ENCODE results near the gene CCDC86.

CCDC86 gene

DNA sequence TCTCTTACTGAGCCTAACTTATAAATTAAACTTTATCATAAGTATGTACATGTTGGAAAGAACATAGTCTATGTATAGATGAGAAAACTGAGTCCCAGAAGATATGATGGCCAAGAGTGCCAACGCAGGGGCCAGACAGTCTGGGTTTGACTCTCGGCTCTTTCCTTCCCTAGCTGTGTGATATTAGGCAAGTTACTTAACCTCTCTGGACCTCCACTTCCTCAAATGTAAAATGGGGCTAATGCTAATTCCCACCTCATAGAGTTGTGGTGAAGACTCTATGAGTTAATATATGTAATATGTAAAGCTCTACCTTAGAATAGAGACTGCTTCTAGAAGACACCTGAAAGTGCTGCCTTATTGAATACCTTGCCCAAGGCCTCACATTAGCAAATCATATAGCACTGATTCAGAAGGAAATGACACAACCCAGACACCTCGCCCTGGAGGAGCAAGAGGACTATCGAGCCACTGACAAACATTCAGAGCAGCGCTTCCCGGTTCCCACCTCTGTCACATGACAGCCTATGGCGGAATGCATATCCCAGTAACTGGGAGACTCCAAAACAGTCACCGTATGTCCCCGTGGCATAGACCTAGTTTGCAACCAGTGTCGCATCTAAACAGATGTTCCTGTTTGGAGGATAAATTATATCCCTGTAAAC, 11.3 kb upstream of the CCDC86 start:
- no peak for FAIRE-seq
- no peak for DNase-seq (ENCODE audit: insufficient read length, low spot score)

DNA sequence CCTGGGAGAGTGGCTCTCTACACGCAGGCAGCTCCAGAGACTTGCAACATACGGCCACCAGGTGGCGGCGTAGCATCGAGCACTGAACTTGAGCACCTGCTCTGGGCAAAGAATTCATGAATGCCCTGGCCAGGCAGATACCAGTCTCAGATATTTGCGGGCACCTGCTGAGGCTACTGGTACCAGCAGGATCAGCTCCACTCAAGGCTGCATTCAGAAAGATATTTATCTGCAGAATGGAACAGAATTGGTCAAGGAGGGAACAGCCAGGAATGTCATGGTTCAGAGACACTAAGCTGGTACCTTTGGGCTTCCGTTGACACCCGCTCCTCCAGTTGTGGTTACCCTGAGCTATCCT, 10.8 kb upstream of the CCDC86 start:
- peak; percentile 80 for DNase-seq (ENCODE audit: insufficient read length, low spot score)

GRCh38 chr11:60831501-60832079, 10.3 kb upstream of the CCDC86 start:
- no peak for FAIRE-seq
- DNase-seq (ENCODE audit: insufficient read length, low spot score), result no peak

More for the DNA sequence above, 10.8 kb upstream of the CCDC86 start:
- peak; percentile 28 for FAIRE-seq

DNA sequence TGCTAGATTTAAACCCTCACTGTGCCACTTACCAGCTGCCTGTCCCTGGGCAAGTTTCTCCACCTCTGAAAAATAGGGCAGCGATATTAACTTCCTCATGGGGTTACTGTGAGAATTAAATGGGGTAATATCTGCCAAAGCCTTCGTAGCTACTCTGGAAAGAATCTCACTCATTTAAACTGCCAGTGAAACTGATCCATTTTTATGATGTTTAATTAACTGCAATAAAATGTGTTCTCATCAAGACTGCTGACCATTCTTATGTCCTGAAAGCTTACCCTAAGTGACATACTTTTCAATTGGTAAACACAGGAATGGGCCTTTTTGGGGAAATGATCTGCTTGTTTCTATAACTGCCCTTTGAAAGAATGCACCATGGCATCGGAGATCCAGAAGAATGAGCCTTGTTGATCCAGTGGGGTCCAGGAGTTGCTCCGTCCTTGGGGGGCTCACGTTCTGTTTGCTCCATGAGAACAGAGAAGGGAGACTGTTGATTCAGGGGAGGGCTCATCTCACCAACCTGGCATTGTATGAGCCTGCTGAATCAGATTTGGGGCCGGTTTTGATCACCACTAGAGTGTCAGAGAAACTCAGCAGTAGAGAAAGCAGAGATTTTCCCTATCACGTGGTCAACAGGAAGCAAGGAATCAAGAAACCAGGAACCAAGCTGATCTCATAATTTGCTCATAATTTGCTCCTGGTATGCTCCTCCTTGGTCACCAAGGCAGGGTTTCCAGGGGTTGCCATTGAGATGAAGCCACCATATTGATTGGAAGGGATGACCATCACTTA, 7.0 kb upstream of the CCDC86 start:
- FAIRE-seq, result no peak

GRCh38 chr11:60835534-60835846, 6.4 kb upstream of the CCDC86 start:
- FAIRE-seq (no peak), DNase-seq (ENCODE audit: insufficient read length, low spot score) (no peak)

More for the DNA sequence above, 7.0 kb upstream of the CCDC86 start:
- DNase-seq (ENCODE audit: insufficient read length, low spot score), result no peak

GRCh38 chr11:60836866-60837515, 4.9 kb upstream of the CCDC86 start:
- FAIRE-seq, result no peak
- no peak for DNase-seq (ENCODE audit: insufficient read length, low spot score)

DNA sequence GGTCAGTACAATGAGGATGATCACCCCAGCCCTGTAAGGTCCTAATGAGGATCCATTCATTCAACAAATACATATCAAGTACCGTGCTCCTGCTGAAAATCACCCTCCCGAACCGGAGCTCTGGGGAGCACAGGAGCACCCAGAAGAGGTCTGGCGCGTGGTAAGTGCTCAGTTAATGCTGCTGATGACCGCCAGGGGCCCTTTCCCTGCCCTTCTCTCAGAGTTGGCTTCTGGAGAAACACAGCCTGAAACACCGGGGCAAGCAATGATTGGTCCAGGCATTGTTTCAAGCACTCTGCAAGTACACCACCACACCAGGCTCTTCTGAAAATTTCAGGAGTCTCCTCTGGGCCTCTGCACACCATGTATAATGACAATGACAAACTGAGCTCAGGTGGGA, 3.8 kb upstream of the CCDC86 start:
- DNase-seq (ENCODE audit: insufficient read length, low spot score), result no peak

GRCh38 chr11:60840470-60841430, 1.2 kb upstream of the CCDC86 start:
- FAIRE-seq (no peak), DNase-seq (ENCODE audit: insufficient read length, low spot score) (peak; percentile 19)

More for the DNA sequence above, 3.8 kb upstream of the CCDC86 start:
- no peak for FAIRE-seq

- DNase-seq (ENCODE audit: insufficient read length, low spot score) (no peak), FAIRE-seq (no peak)
These were observed 1.0 kb downstream of the CCDC86 start for GRCh38 chr11:60842668-60843600.

DNA sequence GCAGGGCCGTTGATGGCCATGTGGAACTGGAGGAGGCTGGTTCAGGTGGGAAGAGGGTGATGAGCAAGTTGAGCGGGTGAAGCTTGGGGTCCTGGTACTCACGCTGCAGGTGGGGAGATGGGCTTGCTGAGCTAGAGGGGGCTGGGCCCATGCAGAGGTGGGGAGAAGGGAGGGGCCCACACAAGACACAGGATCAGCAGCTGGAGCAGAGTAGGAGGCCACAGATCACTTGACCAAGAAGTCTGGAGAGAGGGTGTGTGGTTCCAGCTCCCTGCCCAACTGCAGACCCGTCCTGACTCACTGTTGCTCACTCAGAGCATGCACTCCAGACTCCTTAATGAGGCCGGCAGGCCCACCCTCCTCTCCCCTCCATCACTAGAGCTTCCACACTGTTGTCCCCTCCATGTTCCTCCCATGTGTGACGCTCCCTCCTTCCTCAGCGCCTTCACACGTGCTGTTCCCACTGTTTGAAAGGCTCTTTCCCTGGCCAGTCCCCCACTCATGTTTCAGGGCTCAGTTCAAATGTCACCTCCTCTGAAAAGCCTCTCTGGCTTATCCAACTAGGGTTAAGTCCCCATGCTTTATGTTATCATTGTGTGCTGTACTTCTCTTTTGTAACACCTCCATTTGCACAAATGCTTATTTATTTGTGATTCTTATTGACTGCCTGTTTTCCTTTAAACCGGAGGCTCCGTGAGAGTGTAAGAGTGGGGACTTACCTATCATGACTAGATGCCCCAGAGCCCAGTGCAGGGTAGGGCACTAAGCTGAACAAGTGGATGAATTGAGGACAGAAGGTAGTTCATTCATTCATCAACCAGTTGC, 2.3 kb downstream of the CCDC86 start:
- FAIRE-seq (no peak), DNase-seq (ENCODE audit: insufficient read length, low spot score) (no peak)

DNA sequence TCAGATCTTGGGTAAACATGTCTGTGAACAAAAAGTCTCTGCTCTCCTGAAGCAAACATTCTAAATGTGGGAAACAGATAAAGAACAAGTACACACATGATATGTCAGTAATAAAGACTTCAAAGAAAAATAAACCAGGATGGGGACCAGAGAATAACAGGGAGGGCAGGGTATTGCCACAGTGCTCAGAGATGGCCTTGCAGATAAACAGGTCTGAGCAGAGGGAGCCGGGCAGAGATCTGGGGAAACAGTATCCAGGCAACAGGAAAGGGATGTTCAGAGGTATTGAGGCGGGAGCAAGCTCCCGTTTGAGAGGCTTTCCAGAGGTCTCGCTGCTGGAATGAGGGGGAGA, 2.9 kb downstream of the CCDC86 start:
- DNase-seq (ENCODE audit: insufficient read length, low spot score), result no peak
- no peak for FAIRE-seq

- FAIRE-seq, result no peak
- no peak for DNase-seq (ENCODE audit: insufficient read length, low spot score)
These were observed 3.4 kb downstream of the CCDC86 start for GRCh38 chr11:60845338-60845737.

- FAIRE-seq, result no peak
- DNase-seq (ENCODE audit: insufficient read length, low spot score), result no peak
These were observed 5.4 kb downstream of the CCDC86 start for GRCh38 chr11:60847281-60847680.

GRCh38 chr11:60847896-60848295, 6.0 kb downstream of the CCDC86 start:
- FAIRE-seq, result no peak
- DNase-seq (ENCODE audit: insufficient read length, low spot score), result no peak

DNA sequence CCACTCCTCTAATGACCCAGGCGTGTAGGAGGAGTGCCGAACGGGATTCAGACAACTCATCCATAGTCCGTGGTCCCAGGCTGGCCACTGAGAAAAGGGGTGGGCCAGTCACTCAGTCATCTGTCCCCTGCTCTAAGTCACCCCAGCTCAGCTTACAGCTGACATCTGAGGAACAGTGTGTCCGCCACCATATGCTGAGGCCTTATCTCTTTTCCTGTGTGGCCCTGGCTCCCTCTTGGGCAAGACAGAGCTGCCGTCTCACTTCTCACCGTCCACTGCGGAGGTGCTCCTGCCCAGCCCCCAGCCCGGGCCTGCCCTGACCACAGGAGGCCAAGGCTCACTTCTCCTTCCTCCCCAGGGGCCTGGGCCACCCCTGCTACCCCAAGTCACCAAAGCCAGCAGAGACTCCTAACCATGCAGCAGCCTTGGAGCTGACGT, 6.8 kb downstream of the CCDC86 start:
- FAIRE-seq (no peak), DNase-seq (ENCODE audit: insufficient read length, low spot score) (no peak)

- DNase-seq (ENCODE audit: insufficient read length, low spot score), result no peak
- no peak for FAIRE-seq
These were observed 8.0 kb downstream of the CCDC86 start for GRCh38 chr11:60849641-60850520.

GRCh38 chr11:60851327-60852104, 9.6 kb downstream of the CCDC86 start:
- DNase-seq (ENCODE audit: insufficient read length, low spot score), result no peak
- FAIRE-seq, result no peak
